Nephron progenitor cell (in vitro differentiated cells): ENCODE results near the gene HEATR9.

Source experiments
- DNase-seq: peaks from one replicate; pipeline ENCODE4 v3.0.0; 2021
- H3K27ac Mint-ChIP-seq: 2 replicates; pipeline ENCODE4 v1.8.0; 2021; ENCODE audit warnings: mild to moderate bottlenecking, moderate library complexity, mixed read lengths
- H3K27me3 Mint-ChIP-seq: 2 replicates; pipeline ENCODE4 v1.8.0; 2021; ENCODE audit warnings: mild to moderate bottlenecking, low read depth, mixed read lengths; ENCODE audit not compliant: poor library complexity
- H3K36me3 Mint-ChIP-seq: 2 replicates; pipeline ENCODE4 v1.8.0; 2021; ENCODE audit warnings: low read depth, mixed read lengths
- H3K4me1 Mint-ChIP-seq: 2 replicates; pipeline ENCODE4 v1.8.0; 2021; ENCODE audit warnings: mixed read lengths
- H3K4me3 Mint-ChIP-seq: 2 replicates; pipeline ENCODE4 v1.8.0; 2021; ENCODE audit warnings: mild to moderate bottlenecking, moderate library complexity, mixed read lengths
- H3K9me3 Mint-ChIP-seq: 2 replicates; pipeline ENCODE4 v1.8.0; 2021; ENCODE audit warnings: mild to moderate bottlenecking, moderate library complexity, mixed read lengths
- CTCF ChIP-seq: fragments of 200-600 bp; sonication (generic); IDR thresholded peaks from 2 replicates; pipeline ENCODE4 v1.5.0; 2021; ENCODE audit warnings: antibody characterized with exemption

The HEATR9 gene

GRCh38 chr17:35906191-35906925, 37.7 kb upstream of the HEATR9 start:
- H3K4me1 Mint-ChIP-seq: peaks cover 19% of the 10 kb centered on the region
- H3K4me3 Mint-ChIP-seq: no peak overlapping the region
- no peak for TF ChIP-seq CTCF
- no peaks in the 10 kb centered on the region for H3K36me3 Mint-ChIP-seq
- DNase-seq: no peak
- H3K9me3 Mint-ChIP-seq: peaks cover 7% of the 10 kb centered on the region
- peaks cover 41% of the 10 kb centered on the region for H3K27me3 Mint-ChIP-seq
- no peak overlapping the region for H3K27ac Mint-ChIP-seq

GRCh38 chr17:35903451-35903850, 34.8 kb upstream of the HEATR9 start:
- Mint-ChIP-seq H3K4me1 (peaks cover 40% of the 10 kb centered on the region), H3K27ac (no peak overlapping the region), H3K36me3 (no peaks in the 10 kb centered on the region), H3K4me3 (no peak overlapping the region), H3K9me3 (no peaks in the 10 kb centered on the region), H3K27me3 (peaks cover 29% of the 10 kb centered on the region)
- no peak for DNase-seq
- TF ChIP-seq CTCF: no peak

- Mint-ChIP-seq H3K4me1 (peaks cover 40% of the 10 kb centered on the region), H3K9me3 (no peaks in the 10 kb centered on the region), H3K4me3 (no peak overlapping the region), H3K27me3 (peaks cover 26% of the 10 kb centered on the region), H3K36me3 (no peaks in the 10 kb centered on the region), H3K27ac (no peak overlapping the region)
- DNase-seq: no peak
- TF ChIP-seq CTCF: no peak
Measured at GRCh38 chr17:35901631-35902175, 33.0 kb upstream of the HEATR9 start.

GRCh38 chr17:35900708-35901480, 32.2 kb upstream of the HEATR9 start:
- TF ChIP-seq CTCF: no peak
- H3K9me3 Mint-ChIP-seq: no peaks in the 10 kb centered on the region
- peaks cover 19% of the 10 kb centered on the region for H3K27me3 Mint-ChIP-seq
- peak; percentile 18 for DNase-seq
- no peak overlapping the region for H3K4me3 Mint-ChIP-seq
- peaks cover 33% of the 10 kb centered on the region for H3K4me1 Mint-ChIP-seq
- H3K27ac Mint-ChIP-seq: peak overlapping the region; percentile 90
- H3K36me3 Mint-ChIP-seq: no peaks in the 10 kb centered on the region

- H3K27me3 Mint-ChIP-seq: peaks cover 14% of the 10 kb centered on the region
- H3K36me3 Mint-ChIP-seq: no peaks in the 10 kb centered on the region
- H3K4me1 Mint-ChIP-seq: peaks cover 32% of the 10 kb centered on the region
- no peak for TF ChIP-seq CTCF
- no peak overlapping the region for H3K4me3 Mint-ChIP-seq
- peak overlapping the region; percentile 1 for H3K27ac Mint-ChIP-seq
- H3K9me3 Mint-ChIP-seq: no peaks in the 10 kb centered on the region
- peak; percentile 11 for DNase-seq
Measured at GRCh38 chr17:35900280-35900679, 31.6 kb upstream of the HEATR9 start.
